ENCODE data around the gene FBXL15. TPM values are rescaled to one million over a fixed set of nuclear protein-coding genes. Genes with fewer than 3 reads are reported as not detected.
A peak's percentile ranks its signal among the peaks of the same experiment; 100 is the strongest.

The FBXL15 gene
- total RNA-seq, 1 experiment from 2014 or later = 8.4 TPM

DNA sequence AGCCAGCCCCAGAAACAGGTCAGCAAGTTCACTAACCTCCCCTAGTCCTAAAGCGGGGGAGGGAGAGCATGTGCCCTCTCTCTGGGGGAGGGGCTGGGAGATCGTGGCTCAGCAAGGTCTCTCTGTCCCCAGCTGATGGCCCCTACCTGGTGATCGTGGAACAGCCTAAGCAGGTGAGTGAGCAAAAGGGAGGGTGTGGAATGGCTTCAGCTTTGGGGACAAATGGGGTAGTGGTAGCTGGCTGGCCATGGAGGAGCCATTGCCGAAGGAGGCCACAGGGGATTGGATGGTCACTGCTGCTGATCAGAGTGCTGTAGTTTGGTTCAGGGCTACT lies 24.4 kb upstream of the FBXL15 start:
- DNase-seq (ENCODE audit: low read depth, low spot score) = no peak
- in situ Hi-C loops (cut with HindIII; ENCODE audit: low pct_unique_long_range_greater_than_20kb, low sequenced_read_pairs) = no loop called here

DNA sequence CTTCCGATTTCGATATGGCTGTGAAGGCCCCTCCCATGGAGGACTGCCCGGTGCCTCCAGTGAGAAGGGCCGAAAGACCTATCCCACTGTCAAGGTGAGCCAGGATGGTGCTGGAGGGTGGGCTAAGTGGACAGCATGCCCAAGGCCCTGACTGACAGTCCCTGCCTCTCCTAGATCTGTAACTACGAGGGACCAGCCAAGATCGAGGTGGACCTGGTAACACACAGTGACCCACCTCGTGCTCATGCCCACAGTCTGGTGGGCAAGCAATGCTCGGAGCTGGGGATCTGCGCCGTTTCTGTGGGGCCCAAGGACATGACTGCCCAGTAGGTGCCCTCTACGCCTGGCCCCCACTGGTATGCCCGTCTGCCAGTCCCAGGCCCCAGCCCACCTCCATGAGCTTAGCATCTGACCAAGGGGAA lies 23.9 kb upstream of the FBXL15 start:
- DNase-seq (ENCODE audit: low read depth, low spot score) = no peak
- in situ Hi-C loops (cut with HindIII; ENCODE audit: low pct_unique_long_range_greater_than_20kb, low sequenced_read_pairs) = no loop called here

DNA sequence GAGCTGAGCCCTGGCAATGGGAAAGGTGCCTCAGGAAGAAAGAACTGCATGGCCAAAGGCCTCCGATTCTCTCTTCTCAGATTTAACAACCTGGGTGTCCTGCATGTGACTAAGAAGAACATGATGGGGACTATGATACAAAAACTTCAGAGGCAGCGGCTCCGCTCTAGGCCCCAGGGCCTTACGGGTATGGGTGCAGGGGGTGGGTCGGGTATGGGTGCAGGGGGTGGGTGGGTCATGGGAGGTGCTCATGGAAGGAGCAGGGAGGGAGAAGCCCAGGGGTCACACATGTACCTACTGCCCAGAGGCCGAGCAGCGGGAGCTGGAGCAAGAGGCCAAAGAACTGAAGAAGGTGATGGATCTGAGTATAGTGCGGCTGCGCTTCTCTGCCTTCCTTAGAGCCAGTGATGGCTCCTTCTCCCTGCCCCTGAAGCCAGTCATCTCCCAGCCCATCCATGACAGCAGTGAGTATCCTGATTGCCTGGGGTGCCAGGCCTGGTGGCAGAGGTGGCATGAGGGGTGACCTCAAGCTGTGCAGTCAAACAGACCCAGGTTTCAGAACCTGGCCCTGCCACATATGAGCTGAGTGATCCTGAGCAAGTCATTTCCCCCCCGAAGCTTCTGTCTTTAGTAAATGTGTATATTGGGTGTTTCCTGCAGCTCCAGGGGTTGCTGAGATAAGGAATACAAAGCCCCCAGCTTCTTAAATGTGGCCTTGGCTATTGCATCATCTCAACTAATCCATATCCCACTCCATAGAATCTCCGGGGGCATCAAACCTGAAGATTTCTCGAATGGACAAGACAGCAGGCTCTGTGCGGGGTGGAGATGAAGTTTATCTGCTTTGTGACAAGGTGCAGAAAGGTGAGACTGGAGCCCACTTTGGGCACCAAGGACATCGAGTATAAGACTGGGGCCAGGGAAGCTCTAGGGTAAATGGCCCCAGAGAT lies 23.1 kb upstream of the FBXL15 start:
- in situ Hi-C loops (cut with HindIII; ENCODE audit: low pct_unique_long_range_greater_than_20kb, low sequenced_read_pairs) = no loop called here
- no peak for DNase-seq (ENCODE audit: low read depth, low spot score)

DNA sequence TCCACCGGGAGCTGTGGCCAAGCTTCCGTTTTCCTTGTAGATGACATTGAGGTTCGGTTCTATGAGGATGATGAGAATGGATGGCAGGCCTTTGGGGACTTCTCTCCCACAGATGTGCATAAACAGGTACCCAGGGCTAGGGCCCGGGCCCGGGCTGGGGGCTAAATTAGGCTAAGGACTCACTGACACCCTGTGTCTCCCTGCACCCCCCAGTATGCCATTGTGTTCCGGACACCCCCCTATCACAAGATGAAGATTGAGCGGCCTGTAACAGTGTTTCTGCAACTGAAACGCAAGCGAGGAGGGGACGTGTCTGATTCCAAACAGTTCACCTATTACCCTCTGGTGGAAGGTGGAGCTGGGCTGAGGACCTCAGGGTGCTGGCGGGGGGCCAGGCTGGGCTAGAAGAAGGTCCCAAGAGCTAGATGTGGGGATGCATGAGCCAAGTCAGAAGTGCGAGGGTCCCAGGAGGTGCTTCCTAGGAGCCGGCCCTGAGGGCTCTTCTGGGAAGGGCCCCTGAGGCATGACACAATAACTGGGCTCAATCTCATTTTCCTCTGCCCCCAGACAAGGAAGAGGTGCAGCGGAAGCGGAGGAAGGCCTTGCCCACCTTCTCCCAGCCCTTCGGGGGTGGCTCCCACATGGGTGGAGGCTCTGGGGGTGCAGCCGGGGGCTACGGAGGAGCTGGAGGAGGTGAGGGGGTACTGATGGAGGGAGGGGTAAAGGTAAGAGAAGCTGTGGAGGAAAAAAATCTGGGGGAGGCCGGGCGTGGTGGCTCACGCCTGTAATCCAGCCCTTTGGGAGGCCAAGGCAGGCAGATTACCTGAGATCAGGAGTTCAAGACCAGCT lies 22.2 kb upstream of the FBXL15 start:
- in situ Hi-C loops (cut with HindIII; ENCODE audit: low pct_unique_long_range_greater_than_20kb, low sequenced_read_pairs) = no loop called here
- DNase-seq (ENCODE audit: low read depth, low spot score) = no peak

DNA sequence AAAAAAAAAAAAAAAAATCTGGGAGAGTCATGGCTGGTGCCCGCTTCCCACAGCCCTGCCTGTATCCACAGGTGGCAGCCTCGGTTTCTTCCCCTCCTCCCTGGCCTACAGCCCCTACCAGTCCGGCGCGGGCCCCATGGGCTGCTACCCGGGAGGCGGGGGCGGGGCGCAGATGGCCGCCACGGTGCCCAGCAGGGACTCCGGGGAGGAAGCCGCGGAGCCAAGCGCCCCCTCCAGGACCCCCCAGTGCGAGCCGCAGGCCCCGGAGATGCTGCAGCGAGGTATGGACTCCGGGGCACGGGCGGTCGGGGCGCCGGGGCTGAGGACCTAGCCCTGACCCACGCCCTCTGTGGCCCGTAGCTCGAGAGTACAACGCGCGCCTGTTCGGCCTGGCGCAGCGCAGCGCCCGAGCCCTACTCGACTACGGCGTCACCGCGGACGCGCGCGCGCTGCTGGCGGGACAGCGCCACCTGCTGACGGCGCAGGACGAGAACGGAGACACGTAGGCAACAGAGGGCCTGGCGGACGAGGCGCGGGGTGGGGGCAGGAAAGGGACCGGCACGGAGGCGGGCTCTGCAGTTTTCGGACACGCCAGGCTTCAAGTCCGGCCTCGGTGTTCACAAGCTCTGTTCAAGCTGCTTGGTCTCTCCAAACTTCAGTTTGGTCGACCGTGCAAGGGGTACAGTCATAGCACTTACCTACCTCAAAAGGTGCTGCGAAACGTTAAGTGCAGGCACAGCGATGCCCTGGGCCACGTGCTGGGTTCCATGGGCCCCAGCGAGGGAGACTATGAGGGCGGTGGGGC lies 21.2 kb upstream of the FBXL15 start:
- peak; percentile 81 for DNase-seq (ENCODE audit: low read depth, low spot score)
- in situ Hi-C loops (cut with HindIII; ENCODE audit: low pct_unique_long_range_greater_than_20kb, low sequenced_read_pairs) = no loop called here

DNA sequence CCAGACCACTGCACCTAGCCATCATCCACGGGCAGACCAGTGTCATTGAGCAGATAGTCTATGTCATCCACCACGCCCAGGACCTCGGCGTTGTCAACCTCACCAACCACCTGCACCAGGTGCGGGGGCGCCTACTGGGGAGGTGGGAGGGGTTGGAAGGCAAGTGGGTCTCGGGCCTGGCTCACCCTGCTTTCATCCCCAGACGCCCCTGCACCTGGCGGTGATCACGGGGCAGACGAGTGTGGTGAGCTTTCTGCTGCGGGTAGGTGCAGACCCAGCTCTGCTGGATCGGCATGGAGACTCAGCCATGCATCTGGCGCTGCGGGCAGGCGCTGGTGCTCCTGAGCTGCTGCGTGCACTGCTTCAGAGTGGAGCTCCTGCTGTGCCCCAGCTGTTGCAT lies 20.6 kb upstream of the FBXL15 start:
- no peak for DNase-seq (ENCODE audit: low read depth, low spot score)
- in situ Hi-C loops (cut with HindIII; ENCODE audit: low pct_unique_long_range_greater_than_20kb, low sequenced_read_pairs) = no loop called here

DNA sequence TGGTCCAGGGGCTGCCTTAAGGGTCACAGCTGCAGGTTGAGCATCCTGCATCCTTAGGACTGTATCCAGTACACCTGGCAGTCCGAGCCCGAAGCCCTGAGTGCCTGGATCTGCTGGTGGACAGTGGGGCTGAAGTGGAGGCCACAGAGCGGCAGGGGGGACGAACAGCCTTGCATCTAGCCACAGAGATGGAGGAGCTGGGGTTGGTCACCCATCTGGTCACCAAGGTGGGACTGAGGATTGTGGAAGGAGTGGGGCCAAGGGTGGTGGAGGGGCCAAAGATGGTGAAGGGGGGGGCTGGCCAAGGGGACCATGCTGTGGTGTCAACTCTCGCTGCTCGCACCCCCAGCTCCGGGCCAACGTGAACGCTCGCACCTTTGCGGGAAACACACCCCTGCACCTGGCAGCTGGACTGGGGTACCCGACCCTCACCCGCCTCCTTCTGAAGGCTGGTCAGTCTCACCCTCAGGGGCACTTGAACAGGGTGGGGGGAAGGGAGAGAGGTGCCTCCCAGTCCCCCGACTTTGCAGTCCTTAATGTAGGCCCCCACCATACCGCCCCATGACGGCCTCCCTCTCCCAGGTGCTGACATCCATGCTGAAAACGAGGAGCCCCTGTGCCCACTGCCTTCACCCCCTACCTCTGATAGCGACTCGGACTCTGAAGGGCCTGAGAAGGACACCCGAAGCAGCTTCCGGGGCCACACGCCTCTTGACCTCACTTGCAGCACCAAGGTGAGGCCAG lies 19.9 kb upstream of the FBXL15 start:
- no peak for DNase-seq (ENCODE audit: low read depth, low spot score)
- in situ Hi-C loops (cut with HindIII; ENCODE audit: low pct_unique_long_range_greater_than_20kb, low sequenced_read_pairs) = no loop called here

DNA sequence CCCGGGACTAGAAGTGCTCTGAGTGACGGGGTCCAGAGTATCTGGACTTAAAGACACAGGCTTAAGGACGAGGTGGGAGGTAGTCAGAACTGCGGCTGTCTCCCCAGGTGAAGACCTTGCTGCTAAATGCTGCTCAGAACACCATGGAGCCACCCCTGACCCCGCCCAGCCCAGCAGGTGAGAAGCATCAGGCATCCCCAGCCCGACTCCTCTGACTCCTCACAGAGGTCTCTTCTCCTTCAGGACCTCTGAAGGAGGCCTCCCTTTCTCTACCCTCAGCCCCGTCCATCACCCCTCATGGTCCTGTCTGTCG lies 19.3 kb upstream of the FBXL15 start:
- DNase-seq (ENCODE audit: low read depth, low spot score) = no peak
- in situ Hi-C loops (cut with HindIII; ENCODE audit: low pct_unique_long_range_greater_than_20kb, low sequenced_read_pairs) = no loop called here

DNA sequence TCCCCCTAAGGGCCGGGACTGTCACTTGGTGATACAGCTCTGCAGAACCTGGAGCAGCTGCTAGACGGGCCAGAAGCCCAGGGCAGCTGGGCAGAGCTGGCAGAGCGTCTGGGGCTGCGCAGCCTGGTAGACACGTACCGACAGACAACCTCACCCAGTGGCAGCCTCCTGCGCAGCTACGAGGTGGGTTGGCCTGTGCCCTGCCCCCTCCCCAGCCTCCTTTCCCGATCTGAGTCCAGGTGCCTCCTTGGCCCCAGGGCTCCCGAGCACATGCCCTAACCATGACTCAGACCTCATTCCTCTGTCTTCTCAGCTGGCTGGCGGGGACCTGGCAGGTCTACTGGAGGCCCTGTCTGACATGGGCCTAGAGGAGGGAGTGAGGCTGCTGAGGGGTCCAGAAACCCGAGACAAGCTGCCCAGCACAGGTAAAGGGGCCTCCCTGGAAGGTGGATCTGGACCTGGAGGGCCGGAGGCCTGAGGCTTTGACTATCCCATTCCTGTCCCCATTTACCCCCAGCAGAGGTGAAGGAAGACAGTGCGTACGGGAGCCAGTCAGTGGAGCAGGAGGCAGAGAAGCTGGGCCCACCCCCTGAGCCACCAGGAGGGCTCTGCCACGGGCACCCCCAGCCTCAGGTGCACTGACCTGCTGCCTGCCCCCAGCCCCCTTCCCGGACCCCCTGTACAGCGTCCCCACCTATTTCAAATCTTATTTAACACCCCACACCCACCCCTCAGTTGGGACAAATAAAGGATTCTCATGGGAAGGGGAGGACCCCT lies 18.7 kb upstream of the FBXL15 start:
- in situ Hi-C loops (cut with HindIII; ENCODE audit: low pct_unique_long_range_greater_than_20kb, low sequenced_read_pairs) = no loop called here
- DNase-seq (ENCODE audit: low read depth, low spot score) = no peak

DNA sequence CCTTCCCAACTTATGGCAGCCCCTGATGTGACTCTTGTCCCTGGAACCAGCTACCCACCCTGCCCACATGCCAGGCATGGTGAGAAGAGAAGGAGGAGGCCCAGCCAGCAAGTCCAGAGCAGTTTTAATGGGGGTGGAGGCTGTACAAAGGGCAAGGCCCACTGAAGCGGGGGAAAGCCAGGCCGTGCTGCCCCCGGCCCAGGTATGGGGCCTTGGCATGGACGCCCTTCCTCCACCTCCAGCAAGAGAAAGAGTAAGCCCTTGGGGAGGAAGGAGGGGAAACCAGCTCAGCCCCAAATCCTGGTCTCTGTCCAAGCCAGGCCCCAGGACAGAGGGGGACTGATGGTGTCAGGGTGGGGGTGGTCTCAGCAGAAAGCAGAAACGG lies 18.1 kb upstream of the FBXL15 start:
- in situ Hi-C loops (cut with HindIII; ENCODE audit: low pct_unique_long_range_greater_than_20kb, low sequenced_read_pairs) = no loop called here
- DNase-seq (ENCODE audit: low read depth, low spot score) = no peak

DNA sequence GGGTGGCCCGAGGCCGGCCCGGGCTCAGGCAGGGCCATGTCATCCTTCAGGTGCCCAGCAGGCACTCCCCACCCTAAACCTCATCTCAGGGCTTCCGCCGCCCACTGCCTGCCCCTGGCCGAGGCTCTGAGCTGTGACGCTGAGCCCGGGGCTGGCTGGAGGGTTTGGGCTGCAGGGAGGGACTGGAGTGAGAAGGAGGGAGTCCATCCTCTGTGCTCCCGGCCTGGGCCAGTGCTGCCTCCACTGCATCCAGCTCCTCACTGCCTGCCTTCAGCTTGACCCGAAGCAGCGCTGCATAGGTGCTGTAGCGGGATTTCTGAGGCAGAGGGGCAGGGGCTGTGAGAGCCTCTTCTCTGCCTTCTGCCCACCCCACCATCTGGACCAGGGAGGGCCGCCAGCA lies 17.5 kb upstream of the FBXL15 start:
- no peak for DNase-seq (ENCODE audit: low read depth, low spot score)
- in situ Hi-C loops (cut with HindIII; ENCODE audit: low pct_unique_long_range_greater_than_20kb, low sequenced_read_pairs) = no loop called here

DNA sequence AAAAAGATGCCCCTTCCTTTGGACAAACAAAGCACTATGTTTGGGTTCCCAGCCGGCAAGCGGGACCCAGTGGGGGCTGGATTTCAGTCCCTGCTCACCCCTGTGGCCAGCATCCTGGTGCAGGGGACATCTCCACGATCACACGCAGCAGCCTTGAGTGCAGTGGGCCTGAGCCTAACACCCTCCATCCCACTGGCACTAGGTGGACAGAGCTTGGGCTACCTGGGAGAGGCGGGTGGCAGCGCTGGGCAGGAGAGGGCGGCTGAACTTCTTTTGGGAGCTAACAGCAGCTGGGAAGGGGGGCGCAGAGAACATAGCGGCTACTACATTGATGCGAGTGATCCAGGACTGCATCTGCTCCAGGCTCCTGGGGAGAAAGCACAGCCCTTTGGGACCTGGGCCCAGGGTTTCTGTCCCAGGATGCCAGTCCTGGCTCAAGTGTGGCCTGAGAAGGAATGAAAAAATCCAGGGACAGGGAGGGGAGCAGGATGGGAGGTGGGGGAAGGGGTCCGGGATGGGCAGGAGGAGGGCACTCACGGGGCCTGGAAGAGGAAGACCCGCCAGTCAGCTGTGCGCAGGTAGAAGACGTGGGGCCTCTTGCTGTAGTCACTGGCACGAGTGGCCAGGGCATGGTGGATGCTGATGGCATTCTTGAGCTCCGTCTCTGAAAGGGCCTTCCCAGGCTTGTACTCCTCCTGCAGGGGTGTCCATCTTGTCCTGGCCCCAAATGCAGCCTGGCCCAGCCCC lies 16.1 kb upstream of the FBXL15 start:
- in situ Hi-C loops (cut with HindIII; ENCODE audit: low pct_unique_long_range_greater_than_20kb, low sequenced_read_pairs) = no loop called here
- DNase-seq (ENCODE audit: low read depth, low spot score) = no peak

DNA sequence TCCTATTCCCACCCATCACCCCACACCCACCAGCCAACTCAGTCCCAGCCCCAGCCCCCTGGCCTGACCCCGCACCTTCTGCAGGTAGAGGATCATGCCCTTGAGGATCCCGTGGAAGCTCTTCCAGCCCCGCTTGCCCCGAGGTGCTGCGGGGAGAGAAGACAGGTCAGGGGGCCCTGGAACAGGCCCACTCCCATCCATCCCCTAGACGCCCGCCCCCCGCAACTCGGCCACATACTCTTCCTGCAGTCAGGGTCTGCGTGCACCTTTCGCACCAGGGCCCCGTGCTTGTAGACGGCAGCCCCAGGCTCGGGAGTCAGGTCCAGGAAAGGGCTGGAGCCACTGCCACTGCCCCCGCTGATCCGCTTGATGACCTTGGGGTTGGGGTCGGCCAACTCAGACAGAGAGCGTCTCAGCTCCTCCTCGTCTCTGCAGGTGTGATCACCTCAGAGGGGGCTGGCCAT lies 15.5 kb upstream of the FBXL15 start:
- DNase-seq (ENCODE audit: low read depth, low spot score) = no peak
- in situ Hi-C loops (cut with HindIII; ENCODE audit: low pct_unique_long_range_greater_than_20kb, low sequenced_read_pairs) = no loop called here

DNA sequence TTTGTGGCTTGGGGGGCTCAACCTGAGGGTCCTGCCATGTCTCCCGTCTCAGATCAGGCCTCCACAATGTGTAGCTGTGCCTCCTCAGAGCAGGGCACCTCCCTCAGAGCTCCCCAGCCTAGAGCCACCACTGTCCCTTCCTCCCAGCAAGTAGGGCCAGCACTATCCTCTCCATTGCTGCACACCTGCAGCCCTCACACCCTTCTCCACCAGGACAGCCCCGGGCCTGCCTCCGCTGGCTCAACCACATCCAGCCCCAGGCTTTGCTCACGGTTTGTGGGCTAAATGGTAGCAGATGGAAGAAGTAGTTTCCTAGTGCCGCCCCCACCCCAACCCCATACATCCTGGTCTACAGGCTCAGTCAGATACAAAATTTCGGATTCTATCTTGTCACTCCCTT lies 15.0 kb upstream of the FBXL15 start:
- DNase-seq (ENCODE audit: low read depth, low spot score) = no peak
- in situ Hi-C loops (cut with HindIII; ENCODE audit: low pct_unique_long_range_greater_than_20kb, low sequenced_read_pairs) = no loop called here

DNA sequence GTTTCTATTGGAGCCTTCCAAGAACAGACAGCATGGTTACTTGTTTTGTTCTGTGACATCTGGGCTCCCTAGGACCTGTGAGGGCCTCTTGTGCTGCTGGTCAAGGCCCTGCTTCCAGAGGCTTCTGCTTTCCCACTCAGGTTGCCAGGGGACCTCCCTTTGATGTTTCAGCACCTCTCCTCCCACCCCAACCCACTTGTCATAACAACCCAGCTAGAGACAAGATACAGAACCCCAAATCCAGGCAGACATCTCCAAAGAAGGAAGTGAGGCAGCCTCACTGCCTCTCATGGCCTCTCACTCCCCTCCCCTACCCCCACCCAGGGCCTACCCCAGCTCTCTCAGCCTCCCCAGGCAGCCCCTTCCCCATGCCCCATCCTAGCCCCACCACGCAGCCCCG lies 13.8 kb upstream of the FBXL15 start:
- in situ Hi-C loops (cut with HindIII; ENCODE audit: low pct_unique_long_range_greater_than_20kb, low sequenced_read_pairs) = no loop called here
- no peak for DNase-seq (ENCODE audit: low read depth, low spot score)

DNA sequence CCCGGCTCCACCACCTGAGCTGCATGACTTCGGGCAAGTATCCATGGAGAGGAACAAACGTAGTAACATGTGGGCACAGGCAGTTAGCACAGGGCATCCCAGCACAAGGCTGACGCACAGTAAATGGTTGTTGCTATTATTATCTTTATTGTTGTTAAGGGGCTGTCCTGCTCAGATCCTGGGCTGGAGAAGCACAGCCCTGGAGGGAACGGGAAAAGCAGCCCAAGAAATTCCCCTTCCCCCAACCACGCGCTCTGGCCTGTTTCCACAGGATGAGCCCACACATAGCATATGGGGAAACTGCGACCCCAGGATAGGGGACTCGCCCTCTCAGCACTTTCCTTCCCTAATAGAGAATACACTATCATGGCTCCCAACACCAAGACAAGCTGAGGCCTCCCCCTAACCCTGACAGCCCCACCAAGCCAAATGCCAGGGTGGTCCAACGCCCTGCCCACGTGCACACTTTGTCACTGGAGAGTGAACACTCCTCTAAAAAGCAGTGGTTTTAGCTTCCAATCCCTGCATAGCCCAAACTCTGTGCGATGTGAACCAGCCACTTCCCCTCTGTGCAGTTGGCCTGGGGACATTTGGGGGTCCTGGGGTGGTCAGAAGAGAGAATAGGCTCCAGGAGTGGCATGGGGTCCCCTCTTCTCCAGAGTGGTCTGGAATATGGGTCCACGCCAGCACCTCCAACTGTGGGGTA lies 13.1 kb upstream of the FBXL15 start:
- no peak for DNase-seq (ENCODE audit: low read depth, low spot score)
- in situ Hi-C loops (cut with HindIII; ENCODE audit: low pct_unique_long_range_greater_than_20kb, low sequenced_read_pairs) = no loop called here
